Muscle of leg (tissue), 11 donors: Measurements from ENCODE around the gene CARS2. TPM values are rescaled to one million over a fixed set of nuclear protein-coding genes. Genes with fewer than 3 reads are reported as not detected.
A peak's percentile ranks its signal among the peaks of the same experiment; 100 is the strongest.

ENCODE experiments used
- DNase-seq: peaks from one replicate; pipeline ENCODE4 v3.0.0; 2013
- H3K27ac ChIP-seq: one replicate; pipeline ENCODE4 v1.5.1; 2013; ENCODE audit warnings: mild to moderate bottlenecking, low read length, control low read depth
- H3K27me3 ChIP-seq: one replicate; pipeline ENCODE4 v1.6.1; 2013; ENCODE audit warnings: low read length; ENCODE audit not compliant: control insufficient read depth, insufficient read depth
- H3K36me3 ChIP-seq: one replicate; pipeline ENCODE4 v1.6.1; 2013; ENCODE audit warnings: low read length; ENCODE audit not compliant: control insufficient read depth, insufficient read depth
- H3K4me1 ChIP-seq: one replicate; pipeline ENCODE4 v1.6.1; 2013; ENCODE audit warnings: low read length; ENCODE audit not compliant: control insufficient read depth, insufficient read depth
- H3K4me3 ChIP-seq: one replicate; pipeline ENCODE4 v1.5.1; 2013; ENCODE audit warnings: low read length, control low read depth
- H3K9me3 ChIP-seq: replicated peaks from 2 replicates; pipeline ENCODE4 v1.6.1; 2013; ENCODE audit warnings: low read depth, low read length; ENCODE audit not compliant: control insufficient read depth
- WGBS: methylation state at CpG from one replicate; pipeline ENCODE4 v1.1.5; 2013; ENCODE audit warnings: missing lambda C conversion rate; ENCODE audit not compliant: insufficient coverage; 5-methylcytosine and 5-hydroxymethylcytosine counted together
- polyA plus RNA-seq, 8 donors: library from polyadenylated mRNA; unstranded; fragments of 120-200 nt; gene quantifications; one replicate each; pipeline versions ENCODE4 v1.2.1 to v1.2.3, GENCODE V29; 2013; ENCODE audit warnings: inconsistent platforms in 1 of 8, low replicate concordance in 1 of 8; ENCODE audit not compliant: insufficient read length in 8 of 8, insufficient read depth in 1 of 8
- total RNA-seq: library from RNA; stranded (reverse); fragments of 120-200 nt; gene quantifications from one replicate; pipeline ENCODE4 v1.2.4, GENCODE V29; 2013

The CARS2 gene
- total and polyA plus RNA-seq, 9 donors, result 37.7 to 73.2 (median 51.7) TPM

GRCh38 chr13:110723598-110723997 lies 17.7 kb upstream of the CARS2 start:
- Histone ChIP-seq H3K27ac (no peak overlapping the region), H3K4me3 (no peak overlapping the region), H3K9me3 (no peaks in the 10 kb centered on the region), H3K27me3 (no peaks in the 10 kb centered on the region), H3K4me1 (no peaks in the 10 kb centered on the region), H3K36me3 (peaks cover 17% of the 10 kb centered on the region)
- WGBS, result 47% methylated on average over 4 of the region's 8 CpGs
- DNase-seq, result no peak

DNA sequence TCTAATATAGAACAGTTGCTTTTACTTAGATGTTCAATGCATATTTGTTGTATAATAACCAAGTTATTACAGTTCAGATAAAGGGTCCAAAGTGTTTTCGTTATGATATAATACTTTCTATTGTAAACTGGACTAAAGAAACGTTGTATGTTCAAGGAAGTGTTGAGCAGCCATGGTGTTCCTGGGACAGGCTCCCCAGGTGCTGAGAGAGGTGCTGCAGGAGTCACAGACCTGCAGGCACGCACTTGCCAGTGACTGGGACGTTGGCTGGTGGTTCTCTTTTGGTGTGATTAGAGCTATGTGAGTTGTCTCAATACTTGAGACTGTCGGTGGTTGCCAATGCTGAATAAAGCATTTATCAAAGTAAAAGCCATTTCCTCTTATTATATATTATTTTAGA lies 17.1 kb upstream of the CARS2 start:
- Histone ChIP-seq H3K36me3 (peaks cover 17% of the 10 kb centered on the region), H3K4me3 (no peak overlapping the region), H3K27ac (no peak overlapping the region), H3K27me3 (no peaks in the 10 kb centered on the region), H3K9me3 (no peaks in the 10 kb centered on the region), H3K4me1 (no peaks in the 10 kb centered on the region)
- WGBS, result 100% methylated on average over 1 of the region's 5 CpGs
- no peak for DNase-seq

DNA sequence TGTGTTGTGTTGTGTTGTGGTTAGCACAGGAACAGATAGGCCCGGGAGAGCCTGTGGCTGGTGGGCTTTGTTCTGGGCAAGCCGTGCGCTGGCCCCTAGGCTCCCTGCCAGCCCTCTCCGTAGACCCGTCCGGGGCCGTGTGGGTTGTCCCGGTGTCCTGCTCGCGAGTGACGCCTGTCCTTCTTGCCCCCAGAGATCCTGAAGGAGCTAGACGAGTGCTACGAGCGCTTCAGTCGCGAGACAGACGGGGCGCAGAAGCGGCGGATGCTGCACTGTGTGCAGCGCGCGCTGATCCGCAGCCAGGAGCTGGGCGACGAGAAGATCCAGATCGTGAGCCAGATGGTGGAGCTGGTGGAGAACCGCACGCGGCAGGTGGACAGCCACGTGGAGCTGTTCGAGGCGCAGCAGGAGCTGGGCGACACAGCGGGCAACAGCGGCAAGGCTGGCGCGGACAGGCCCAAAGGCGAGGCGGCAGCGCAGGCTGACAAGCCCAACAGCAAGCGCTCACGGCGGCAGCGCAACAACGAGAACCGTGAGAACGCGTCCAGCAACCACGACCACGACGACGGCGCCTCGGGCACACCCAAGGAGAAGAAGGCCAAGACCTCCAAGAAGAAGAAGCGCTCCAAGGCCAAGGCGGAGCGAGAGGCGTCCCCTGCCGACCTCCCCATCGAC lies 13.3 kb upstream of the CARS2 start:
- 95% methylated on average over 61 of the region's 61 CpGs for WGBS
- Histone ChIP-seq H3K27ac (no peak overlapping the region), H3K4me3 (no peak overlapping the region), H3K36me3 (peaks cover 17% of the 10 kb centered on the region), H3K9me3 (no peaks in the 10 kb centered on the region), H3K27me3 (no peaks in the 10 kb centered on the region), H3K4me1 (peaks cover 5% of the 10 kb centered on the region)
- no peak for DNase-seq

GRCh38 chr13:110716247-110716515 lies 10.3 kb upstream of the CARS2 start:
- peak overlapping the region; percentile 98 for H3K27ac ChIP-seq
- WGBS, result no CpG with 5 or more reads among the region's 12 CpGs
- peaks cover 10% of the 10 kb centered on the region for H3K4me1 ChIP-seq
- no peak for DNase-seq
- peak overlapping the region; percentile 99 for H3K4me3 ChIP-seq
- no peaks in the 10 kb centered on the region for H3K27me3 ChIP-seq
- peaks cover 16% of the 10 kb centered on the region for H3K36me3 ChIP-seq
- no peaks in the 10 kb centered on the region for H3K9me3 ChIP-seq

DNA sequence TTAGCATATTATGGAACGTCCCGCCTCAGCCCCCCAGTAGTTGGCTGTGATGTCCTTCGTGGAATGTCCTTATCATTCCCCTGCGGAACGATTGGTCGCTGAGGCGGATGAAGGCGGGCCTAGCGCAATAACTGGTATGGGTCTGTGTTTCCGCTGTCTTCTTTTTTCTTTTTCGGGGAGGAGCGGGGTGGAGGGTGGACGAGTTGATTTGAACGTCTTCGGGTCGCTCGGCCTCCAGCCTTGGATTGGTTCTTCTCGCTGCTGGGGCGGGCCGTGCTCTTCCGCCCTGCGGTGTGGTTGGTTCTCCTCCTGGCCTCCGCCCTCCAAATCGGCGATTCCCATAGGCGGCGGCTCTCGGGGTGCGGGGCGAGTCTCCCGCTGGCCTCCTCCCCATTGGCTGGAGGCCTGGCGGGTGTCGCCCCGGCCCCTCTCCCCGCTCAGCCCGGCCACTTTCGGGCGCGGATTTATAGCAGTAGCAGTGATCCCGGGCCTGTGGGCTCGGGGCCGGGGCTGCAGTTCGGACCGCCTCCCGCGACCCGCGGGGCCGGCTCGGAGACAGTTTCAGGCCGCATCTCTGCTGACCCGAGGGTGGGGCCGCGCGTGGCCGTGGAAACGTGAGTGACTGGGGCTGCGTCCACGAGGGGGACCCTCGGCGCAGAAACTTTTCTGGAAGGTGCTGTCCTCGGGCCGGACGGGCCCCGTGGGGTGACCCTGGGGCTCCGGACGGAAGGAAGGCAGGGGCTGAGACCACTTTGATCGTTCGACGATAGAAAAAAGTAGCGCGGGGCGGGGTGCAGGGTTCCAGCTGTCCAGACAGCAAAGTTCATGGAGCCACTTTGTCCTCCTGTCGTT lies 9.7 kb upstream of the CARS2 start:
- Histone ChIP-seq H3K36me3 (peaks cover 12% of the 10 kb centered on the region), H3K27me3 (no peaks in the 10 kb centered on the region), H3K27ac (peak overlapping the region; percentile 100), H3K4me1 (peaks cover 12% of the 10 kb centered on the region), H3K9me3 (no peaks in the 10 kb centered on the region), H3K4me3 (peak overlapping the region; percentile 99)
- peak; percentile 100 for DNase-seq
- under 1% methylated on average over 64 of the region's 74 CpGs for WGBS

GRCh38 chr13:110714797-110715394 lies 9.0 kb upstream of the CARS2 start:
- peak; percentile 84 for DNase-seq
- Histone ChIP-seq H3K4me1 (peaks cover 12% of the 10 kb centered on the region), H3K9me3 (no peaks in the 10 kb centered on the region), H3K4me3 (peak overlapping the region; percentile 70), H3K27me3 (no peaks in the 10 kb centered on the region), H3K27ac (peak overlapping the region; percentile 100), H3K36me3 (peaks cover 10% of the 10 kb centered on the region)
- under 1% methylated on average over 48 of the region's 49 CpGs for WGBS

GRCh38 chr13:110713981-110714796 lies 8.3 kb upstream of the CARS2 start:
- WGBS, result 1% methylated on average over 68 of the region's 86 CpGs
- Histone ChIP-seq H3K4me1 (peaks cover 12% of the 10 kb centered on the region), H3K9me3 (no peaks in the 10 kb centered on the region), H3K4me3 (peak overlapping the region; percentile 70), H3K27me3 (no peaks in the 10 kb centered on the region), H3K27ac (peak overlapping the region; percentile 100), H3K36me3 (peaks cover 3% of the 10 kb centered on the region)
- peak; percentile 67 for DNase-seq

- WGBS, result under 1% methylated on average over 39 of the region's 45 CpGs
- no peak for DNase-seq
- no peaks in the 10 kb centered on the region for H3K27me3 ChIP-seq
- H3K4me1 ChIP-seq, result peaks cover 12% of the 10 kb centered on the region
- H3K9me3 ChIP-seq, result no peaks in the 10 kb centered on the region
- peak within 1 kb of the TSS; percentile 99 for H3K4me3 ChIP-seq
- no peaks in the 10 kb centered on the region for H3K36me3 ChIP-seq
- peak within 1 kb of the TSS; percentile 100 for H3K27ac ChIP-seq
These were observed 7.7 kb upstream of the CARS2 start, which contains the start of gene ING1 for GRCh38 chr13:110713642-110713952. TSS of gene ING1 (plus strand) at chr13:110713700. CDS start at chr13:110714150, 450 bp downstream.

GRCh38 chr13:110712849-110713641 lies 7.1 kb upstream of the CARS2 start:
- Histone ChIP-seq H3K4me3 (peak overlapping the region; percentile 99), H3K36me3 (no peaks in the 10 kb centered on the region), H3K27me3 (no peaks in the 10 kb centered on the region), H3K4me1 (peaks cover 12% of the 10 kb centered on the region), H3K9me3 (no peaks in the 10 kb centered on the region), H3K27ac (peak overlapping the region; percentile 100)
- DNase-seq, result peak; percentile 100
- WGBS, result 0% methylated on average over 53 of the region's 68 CpGs
